WI38 (cell line): ENCODE data around the gene ST8SIA2.
"Not testable (repeated sequence)": the region's sequence is repeated elsewhere in the genome, so short reads cannot be mapped to it uniquely, and the experiment has no call there.

ENCODE experiments used
- H3K4me3 ChIP-seq: 2 replicates; pipeline ENCODE4 v1.5.1; 2011; ENCODE audit warnings: low read depth, mild to moderate bottlenecking, control low read depth, low read length
- CTCF ChIP-seq: IDR thresholded peaks from 2 replicates; pipeline ENCODE4 v1.5.1; 2012; ENCODE audit warnings: low read depth, mild to moderate bottlenecking, control low read depth, low read length

The ST8SIA2 gene

GRCh38 chr15:92463826-92464225 lies 70.1 kb downstream of the ST8SIA2 start:
- H3K4me3 ChIP-seq, result no peak overlapping the region
- no peak for TF ChIP-seq CTCF

GRCh38 chr15:92466834-92467233 lies 73.2 kb downstream of the ST8SIA2 start:
- TF ChIP-seq CTCF, result no peak
- H3K4me3 ChIP-seq, result no peak overlapping the region

- TF ChIP-seq CTCF, result no peak
- H3K4me3 ChIP-seq, result no peak overlapping the region
Measured at GRCh38 chr15:92467245-92467644, 73.6 kb downstream of the ST8SIA2 start.

GRCh38 chr15:92468991-92469390 lies 75.3 kb downstream of the ST8SIA2 start:
- TF ChIP-seq CTCF, result no peak
- no peak overlapping the region for H3K4me3 ChIP-seq

GRCh38 chr15:92471288-92471687 lies 77.6 kb downstream of the ST8SIA2 start:
- no peak overlapping the region for H3K4me3 ChIP-seq
- no peak for TF ChIP-seq CTCF

GRCh38 chr15:92473756-92474155 lies 80.1 kb downstream of the ST8SIA2 start:
- no peak for TF ChIP-seq CTCF
- no peak overlapping the region for H3K4me3 ChIP-seq

GRCh38 chr15:92479730-92480129 lies 86.0 kb downstream of the ST8SIA2 start:
- not testable (repeated sequence) for H3K4me3 ChIP-seq

- no peak overlapping the region for H3K4me3 ChIP-seq
- no peak for TF ChIP-seq CTCF
Measured at GRCh38 chr15:92480361-92480760, 86.7 kb downstream of the ST8SIA2 start.
